GM18511 (cell line): ENCODE data around the gene RPRD1A.
"Not testable (repeated sequence)": the region's sequence is repeated elsewhere in the genome, so short reads cannot be mapped to it uniquely, and the experiment has no call there.

Source experiments
- ATAC-seq: cut with Tn5 transposase; IDR thresholded peaks from one replicate; pipeline ENCODE4 v1.9.1; 2021; ENCODE audit warnings: mild to moderate bottlenecking, moderate library complexity; ENCODE audit not compliant: unreplicated experiment

Gene RPRD1A

DNA sequence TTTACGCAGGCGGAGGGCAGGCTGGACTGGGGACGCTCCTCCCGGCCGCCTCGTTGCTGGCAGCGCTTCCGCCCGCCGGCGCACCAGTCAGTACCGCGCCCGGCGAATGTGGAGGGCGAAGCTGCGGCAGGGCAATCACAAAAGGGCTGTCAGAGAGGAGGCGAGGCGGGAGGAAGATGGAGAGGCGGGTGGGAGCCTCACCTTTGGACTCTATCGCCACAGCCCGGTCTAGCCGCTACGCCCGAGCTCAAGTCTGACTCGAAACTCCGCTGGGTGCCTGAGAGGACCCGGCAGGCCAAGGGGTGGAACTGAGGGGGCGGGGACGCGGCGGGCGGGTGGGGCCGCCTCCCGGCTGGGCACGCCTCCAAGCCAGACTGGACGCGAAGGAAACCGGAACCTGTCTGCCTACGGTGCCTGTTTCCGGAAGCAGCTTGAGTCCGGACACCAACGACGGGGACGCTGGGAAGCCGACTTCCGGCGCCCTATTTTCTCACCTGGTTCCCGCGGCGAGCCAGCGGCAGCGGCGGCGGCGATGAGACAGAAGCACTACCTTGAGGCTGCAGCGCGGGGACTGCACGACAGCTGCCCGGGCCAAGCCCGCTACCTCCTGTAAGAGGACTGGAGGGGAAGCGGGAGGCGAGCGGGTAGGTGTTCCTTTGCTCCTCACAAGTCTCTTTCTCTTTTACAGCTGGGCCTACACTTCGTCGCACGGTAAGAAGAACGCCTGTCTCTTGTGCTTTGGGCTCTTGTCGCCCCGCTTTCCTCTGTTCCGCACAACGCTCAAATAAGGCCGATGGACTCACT, 95.0 kb downstream of the RPRD1A start, which contains the start of gene RMP24:
RMP24 (plus strand) TSS at position 483 of the 804 bp plus-strand sequence.
- ATAC-seq: peak; percentile 89

DNA sequence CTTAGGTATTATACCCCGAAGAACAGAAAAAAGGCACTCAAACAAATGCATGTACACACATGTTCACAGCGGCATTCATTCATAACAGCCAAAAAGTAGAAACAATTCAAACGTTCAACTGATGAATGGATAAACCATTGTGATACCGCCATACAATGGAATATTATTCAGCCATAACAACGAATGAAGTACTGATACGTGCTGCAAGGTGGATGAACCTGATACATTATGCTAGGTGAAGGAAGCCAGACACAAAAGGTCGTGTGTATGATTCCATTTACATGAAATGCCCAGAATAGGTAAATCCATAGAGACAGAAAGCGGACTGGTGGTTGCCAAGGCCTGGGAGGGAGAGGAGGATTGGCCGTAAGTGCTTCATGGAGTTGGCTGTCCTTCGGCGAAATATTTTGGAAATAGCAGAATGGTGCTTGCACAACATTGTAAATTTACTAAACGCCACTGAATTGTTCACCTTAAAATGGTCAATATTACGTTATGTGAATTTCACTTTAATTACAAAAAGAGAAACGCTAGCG, 95.6 kb downstream of the RPRD1A start:
- peak; percentile 19 for ATAC-seq

DNA sequence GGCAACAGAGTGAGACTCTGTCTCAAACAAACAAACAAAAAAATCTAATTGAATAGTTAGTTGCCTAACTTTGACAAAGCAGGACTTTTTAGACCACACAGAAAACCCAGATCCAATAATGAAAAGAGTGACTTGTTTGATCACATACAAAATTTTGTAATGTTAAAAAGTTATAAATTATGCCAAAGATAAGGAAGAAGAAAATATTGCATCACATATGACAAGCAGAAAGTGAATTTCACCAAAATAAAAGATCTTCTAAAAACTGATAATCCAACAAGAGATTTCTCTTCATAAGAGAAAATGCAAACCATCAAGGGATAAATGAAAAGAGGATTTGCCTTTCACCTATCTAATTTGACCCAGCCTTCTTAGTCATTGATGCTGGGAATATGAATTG, 97.7 kb downstream of the RPRD1A start:
- ATAC-seq: no peak

DNA sequence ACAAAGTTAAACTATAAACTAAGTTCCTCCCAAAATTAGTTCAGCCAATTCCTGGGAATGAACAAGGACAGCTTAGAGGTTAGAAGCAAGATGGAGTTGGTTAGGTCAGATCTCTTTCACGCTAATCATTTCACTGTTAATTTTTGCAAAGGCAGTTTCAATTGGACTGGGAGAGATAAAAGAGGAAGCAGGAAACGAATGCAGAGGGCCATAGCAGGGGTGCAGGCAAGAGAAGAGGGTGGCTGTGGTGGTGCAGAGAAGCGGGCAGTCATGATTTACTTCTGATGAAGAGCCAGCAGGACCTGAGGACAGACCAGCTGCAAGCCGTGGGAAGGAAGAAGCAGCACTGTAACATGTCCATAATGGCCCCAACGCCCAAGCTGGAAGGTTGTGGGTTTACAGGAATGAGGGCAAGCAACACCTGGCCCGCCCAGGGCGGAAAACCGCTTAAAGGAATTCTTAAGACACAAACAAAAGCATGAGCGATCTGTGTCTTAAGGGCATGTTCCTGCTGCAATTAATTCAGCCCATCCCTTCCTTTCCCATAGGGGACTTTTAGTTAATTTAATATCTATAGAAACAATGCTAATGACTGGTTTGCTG, 99.0 kb downstream of the RPRD1A start:
- ATAC-seq: no peak

DNA sequence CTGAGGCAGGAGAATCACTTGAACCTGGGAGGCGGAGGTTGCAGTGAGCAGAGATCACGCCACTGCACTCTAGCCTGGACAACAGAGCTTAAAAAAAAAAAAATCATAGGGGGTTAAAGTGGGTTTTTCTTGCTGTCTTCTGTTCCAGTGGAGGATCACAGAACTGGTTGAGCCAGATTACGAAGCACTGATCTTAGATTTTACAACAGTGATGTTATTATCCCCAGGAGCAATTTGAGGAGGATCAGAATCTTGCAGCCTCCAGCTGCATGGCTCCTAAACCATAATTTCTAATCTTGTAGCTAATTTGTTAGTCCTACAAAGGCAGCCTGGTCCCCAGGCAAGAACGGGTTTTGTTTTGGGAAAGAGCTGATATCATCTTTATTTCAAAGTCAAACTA, 99.5 kb downstream of the RPRD1A start:
- ATAC-seq: not testable (repeated sequence)

- ATAC-seq: no peak
Measured at GRCh38 chr18:35964319-35964718, 103.0 kb downstream of the RPRD1A start.

- ATAC-seq: no peak
Measured at GRCh38 chr18:35962320-35962719, 105.0 kb downstream of the RPRD1A start.

DNA sequence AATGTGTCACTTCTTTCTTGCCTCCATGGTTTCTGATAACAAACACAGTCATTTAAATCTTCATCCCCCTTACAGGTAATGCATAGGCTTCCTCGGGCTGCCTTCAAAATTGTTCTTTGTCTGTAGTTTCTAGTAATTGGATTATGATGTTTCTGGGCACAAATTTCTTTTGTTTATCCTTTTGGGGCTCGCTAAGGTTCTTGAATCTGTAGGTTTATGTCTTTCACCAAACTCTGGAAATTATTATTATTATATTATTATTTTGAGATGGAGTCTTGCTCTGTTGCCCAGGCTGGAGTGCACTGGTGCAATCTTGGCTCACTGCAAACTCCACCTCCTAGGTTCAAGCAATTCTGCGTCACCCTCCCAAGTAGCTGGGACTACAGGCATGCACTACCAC, 111.1 kb downstream of the RPRD1A start:
- no peak for ATAC-seq

GRCh38 chr18:35953688-35954087, 113.7 kb downstream of the RPRD1A start:
- peak; percentile 82 for ATAC-seq

GRCh38 chr18:35950628-35950982, 116.8 kb downstream of the RPRD1A start:
- no peak for ATAC-seq

DNA sequence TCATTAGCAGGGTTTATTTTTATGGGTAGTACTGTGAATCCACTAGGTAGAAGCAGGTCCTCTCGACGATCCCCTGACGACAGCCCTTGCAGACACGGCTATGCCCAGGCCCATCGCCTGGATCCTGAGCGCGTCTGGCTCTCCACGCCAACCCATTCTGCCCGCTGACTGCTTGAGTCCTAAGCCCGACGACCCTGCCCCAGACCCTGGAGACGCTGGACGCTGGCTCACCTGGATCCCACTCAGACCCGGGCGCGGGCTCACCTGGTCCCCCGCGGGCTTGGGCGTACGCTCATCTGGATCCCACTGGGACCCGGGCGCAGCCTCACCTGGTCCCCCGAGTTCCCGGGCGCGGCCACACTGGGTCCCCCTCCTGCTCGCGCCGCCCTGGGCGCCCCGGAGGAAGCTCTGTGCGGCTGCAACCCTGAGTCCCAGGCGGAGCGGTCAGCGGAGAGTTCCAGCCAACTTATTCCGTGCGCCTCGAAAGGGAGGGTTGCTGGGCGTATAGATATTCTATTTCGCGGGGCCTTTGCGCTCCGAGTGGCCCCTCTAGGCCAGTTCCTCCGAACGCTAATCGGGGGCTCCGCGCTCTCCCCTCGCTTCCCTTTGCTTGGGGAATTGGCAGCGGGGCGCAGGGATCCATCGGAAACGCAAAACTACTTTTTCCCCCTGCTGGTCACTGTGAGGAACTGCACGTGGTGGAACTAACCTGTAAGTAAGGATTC, 117.3 kb downstream of the RPRD1A start:
- peak; percentile 64 for ATAC-seq

GRCh38 chr18:35949090-35949489, 118.3 kb downstream of the RPRD1A start:
- ATAC-seq: no peak

DNA sequence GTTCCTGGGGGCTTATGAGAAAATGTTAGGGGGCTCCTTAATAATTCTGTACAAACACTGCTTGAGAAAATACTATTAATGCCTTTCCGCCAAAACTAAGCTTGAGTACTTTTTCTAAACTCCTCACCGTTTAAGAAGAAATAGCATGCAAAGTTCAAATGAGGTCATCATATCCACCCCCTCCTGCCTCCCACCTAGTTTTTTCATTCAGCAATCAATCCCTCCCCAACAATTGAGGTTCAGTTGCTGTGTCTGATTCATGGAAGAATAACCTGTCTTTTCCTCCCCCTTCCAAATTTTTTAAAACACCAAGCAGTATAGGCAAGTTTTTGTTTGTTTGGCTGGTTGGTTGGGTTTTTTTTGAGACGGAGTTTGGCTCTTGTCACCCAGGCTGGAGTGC, 119.3 kb downstream of the RPRD1A start:
- no peak for ATAC-seq

- no peak for ATAC-seq
Measured at GRCh38 chr18:35942661-35943060, 124.7 kb downstream of the RPRD1A start.

- no peak for ATAC-seq
Measured at GRCh38 chr18:35942133-35942532, 125.2 kb downstream of the RPRD1A start.

GRCh38 chr18:35941299-35941698, 126.1 kb downstream of the RPRD1A start:
- no peak for ATAC-seq
